Testis (tissue), 2 donors: Measurements from ENCODE around the gene DLG2.

Experiments used
- POLR2A ChIP-seq: fragments of 450-650 bp; IDR thresholded peaks from one replicate; pipeline ENCODE4 v1.6.1; 2017; ENCODE audit warnings: antibody characterized with exemption, mild to moderate bottlenecking, moderate library complexity
- TF ChIP-seq, protein P1 (sequence below), 3 experiments: fragments of 450-650 bp in 2 of 3; fragments of 200-600 bp in 1 of 3; sonication (generic) in 1 of 3; IDR thresholded peaks; one replicate each; pipeline ENCODE4 v1.5.1; 2016 to 2019; ENCODE audit warnings: antibody characterized with exemption in 3 of 3, mild to moderate bottlenecking in 2 of 3, moderate library complexity in 1 of 3

GRCh38 chr11:85048801-85049200 lies 578.3 kb downstream of the DLG2 start:
- no peak for TF ChIP-seq POLR2A
- TF ChIP-seq, protein P1, sequence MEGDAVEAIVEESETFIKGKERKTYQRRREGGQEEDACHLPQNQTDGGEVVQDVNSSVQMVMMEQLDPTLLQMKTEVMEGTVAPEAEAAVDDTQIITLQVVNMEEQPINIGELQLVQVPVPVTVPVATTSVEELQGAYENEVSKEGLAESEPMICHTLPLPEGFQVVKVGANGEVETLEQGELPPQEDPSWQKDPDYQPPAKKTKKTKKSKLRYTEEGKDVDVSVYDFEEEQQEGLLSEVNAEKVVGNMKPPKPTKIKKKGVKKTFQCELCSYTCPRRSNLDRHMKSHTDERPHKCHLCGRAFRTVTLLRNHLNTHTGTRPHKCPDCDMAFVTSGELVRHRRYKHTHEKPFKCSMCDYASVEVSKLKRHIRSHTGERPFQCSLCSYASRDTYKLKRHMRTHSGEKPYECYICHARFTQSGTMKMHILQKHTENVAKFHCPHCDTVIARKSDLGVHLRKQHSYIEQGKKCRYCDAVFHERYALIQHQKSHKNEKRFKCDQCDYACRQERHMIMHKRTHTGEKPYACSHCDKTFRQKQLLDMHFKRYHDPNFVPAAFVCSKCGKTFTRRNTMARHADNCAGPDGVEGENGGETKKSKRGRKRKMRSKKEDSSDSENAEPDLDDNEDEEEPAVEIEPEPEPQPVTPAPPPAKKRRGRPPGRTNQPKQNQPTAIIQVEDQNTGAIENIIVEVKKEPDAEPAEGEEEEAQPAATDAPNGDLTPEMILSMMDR (IDR thresholded peaks at IDR 0.05) = no peak
